GM21423 (cell line): ENCODE data around the gene AWAT2.

Source experiments
- ATAC-seq: cut with Tn5 transposase; IDR thresholded peaks from one replicate; pipeline ENCODE4 v1.9.1; 2021; ENCODE audit warnings: mild to moderate bottlenecking, moderate library complexity; ENCODE audit not compliant: unreplicated experiment

AWAT2 gene

DNA sequence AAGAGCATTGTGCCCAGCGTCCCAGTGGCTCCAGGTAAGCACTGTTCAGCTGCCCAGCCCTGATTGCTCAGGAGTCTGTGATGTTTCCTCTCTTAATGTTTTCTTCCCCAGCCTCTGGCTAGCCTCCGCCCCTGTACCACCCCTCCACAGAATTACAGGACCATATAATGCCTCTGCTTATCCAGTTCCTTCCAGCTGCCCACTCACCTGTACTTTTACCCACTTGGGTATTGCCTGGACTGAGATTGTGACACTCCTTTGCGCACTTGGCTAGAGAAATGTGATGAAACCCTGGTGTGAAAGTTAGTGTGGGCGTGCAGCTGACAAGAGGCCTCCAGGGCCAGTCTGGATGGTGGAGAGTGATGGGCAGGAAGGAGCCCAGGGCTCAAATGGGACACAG, at the start of gene AWAT2:
Gene AWAT2, minus strand, starts transcription at position 14 of the 400 bp plus-strand sequence. Its CDS starts 6 bp downstream, at position 8.
- no peak for ATAC-seq

DNA sequence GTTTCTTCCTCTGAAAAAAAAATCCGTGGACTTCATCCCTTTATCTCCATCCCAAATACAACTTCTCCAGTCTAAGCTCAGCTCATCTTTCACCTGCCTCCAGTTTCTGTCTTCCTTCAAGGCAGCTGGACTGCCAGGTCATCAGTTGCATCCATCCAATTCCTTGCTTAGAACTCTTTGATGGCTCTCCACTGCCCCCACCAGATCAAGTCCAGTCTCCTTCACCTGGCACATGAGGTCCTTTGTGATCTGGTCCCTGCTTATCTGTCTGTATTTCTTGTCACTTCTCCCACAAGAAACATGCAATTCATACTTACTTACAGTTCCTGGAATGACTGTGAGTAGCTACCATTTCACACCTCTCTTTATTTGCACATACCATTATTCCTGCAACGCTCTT, 46.3 kb upstream of the AWAT2 start:
- no peak for ATAC-seq

- no peak for ATAC-seq
Observed at GRCh38 chrX:70092247-70092646, 42.5 kb upstream of the AWAT2 start.

- ATAC-seq, result no peak
Observed at GRCh38 chrX:70089604-70090297, 40.0 kb upstream of the AWAT2 start.

DNA sequence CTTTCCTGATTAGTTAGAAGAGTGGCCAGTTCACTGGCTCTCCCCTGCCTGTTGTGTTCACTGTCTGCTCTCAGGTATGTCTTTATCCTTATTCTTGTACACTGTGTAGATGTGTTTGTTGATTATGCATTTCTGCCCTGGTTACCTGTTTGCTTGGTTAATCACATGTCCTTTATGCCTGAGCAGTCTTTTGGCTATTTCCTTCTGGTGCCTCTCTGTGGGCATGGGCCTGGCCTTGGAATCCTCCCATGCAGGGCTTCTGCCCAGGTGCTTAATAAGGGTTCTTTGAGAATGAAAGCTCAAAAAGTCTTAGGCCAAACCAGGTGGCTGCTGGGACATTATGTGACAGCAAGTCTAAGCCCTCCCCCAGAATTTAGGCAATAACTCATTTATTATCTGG, 39.0 kb upstream of the AWAT2 start:
- no peak for ATAC-seq

DNA sequence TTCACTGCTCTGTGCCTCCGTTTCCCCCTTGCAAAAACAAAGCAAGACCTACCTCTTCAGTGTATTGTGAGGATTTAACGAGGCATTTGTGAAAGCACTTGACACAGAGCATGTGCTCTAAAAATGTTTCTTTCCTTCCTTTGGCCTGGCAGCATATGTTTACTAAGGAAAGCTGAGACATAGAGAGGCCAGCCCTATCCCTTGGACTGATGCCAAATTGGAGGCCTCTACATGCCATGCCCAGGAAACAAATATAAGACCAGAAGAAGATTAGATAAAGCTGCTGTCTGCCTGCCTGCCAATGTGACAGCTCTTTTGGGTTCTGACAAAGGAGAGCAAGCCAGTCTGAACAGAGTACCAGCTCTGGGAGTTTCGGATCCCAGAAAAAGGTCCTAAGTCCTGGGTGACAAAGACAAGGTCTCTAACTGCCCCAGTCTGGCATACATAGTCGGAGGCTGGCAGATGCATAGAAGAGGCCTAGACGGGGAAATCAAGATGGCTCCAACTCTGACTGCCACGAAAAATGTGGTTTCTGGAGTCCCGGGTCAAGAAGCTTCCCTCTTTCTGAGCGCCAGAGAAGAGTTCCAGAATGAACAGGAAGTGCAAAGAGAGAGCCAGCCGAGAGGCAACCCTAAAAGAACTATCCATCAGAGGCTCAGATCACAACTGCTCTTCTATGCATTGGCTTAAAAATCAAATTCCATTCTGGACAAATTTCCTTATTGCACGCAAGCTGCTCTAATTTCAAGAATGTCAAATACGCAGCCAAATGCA, 38.3 kb upstream of the AWAT2 start:
- ATAC-seq, result no peak

DNA sequence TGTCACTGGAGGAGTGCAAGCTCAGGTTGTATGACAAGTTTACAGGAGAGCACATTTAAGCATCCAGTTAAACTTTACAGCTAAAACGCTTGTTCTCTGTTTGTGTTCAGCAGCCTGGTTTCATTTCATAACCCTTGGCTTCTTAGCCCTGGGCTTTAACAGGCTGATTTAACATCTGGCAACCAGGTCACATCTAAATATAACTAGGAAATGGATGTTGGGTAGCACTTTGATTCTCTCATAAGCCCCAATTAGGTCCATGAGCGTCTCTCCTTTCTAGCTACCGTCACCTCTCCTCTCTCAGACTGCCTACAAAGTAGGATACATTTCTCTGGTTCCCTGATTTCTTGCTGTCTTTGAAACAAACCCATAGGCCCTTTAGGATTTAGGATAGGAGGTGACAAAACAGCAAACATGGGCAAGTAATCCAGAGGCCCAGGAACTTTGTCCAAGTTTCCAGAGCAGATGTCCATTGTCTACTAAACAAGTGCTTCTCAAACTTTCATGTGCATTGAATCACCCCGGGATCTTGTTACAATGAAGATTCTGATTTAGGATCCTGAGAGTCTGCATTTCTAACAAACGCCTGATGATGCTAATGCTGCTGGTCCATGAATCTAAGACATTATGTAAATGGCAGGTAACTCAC, 35.0 kb upstream of the AWAT2 start:
- ATAC-seq, result no peak

DNA sequence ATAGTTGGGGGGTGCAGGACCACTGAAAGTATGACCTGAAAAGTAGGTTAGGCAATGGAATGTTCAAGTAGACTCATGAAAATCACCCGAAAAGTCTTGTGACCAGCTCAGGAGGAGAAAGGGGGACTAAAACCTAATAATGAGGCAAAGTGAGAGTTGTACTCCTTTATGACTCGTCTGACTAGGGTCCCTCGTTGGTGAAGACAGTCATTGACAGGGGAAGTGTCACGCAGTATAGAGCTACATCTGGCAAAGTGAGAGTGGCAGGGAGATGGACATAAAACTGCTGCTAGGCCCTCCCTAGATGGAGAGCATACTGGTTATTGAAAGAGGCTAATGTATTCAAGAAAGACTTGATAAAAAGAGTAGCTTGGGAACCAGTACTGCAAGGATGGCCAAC, 33.0 kb upstream of the AWAT2 start:
- no peak for ATAC-seq

- no peak for ATAC-seq
Observed at GRCh38 chrX:70079870-70080269, 30.1 kb upstream of the AWAT2 start.

DNA sequence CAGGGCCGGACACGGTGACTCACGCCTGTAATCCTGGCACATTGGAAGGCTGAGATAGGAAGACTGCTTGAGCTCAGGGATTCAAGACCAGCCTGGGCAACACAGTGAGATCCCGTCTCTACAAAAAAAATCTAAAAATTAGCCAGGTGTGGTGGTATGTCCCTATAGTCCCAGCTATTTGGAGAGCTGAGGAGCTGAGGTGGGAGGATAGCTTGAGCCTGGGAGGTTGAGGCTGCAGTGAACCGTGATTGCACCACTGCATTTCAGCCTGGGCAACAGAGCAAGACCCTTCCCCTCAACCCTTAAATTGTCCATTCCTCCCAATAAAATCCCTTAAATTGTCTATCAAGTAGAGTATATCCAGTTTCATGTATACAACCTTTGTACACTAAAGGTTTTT, 29.6 kb upstream of the AWAT2 start:
- ATAC-seq, result no peak

- ATAC-seq, result no peak
Observed at GRCh38 chrX:70066646-70067045, 16.9 kb upstream of the AWAT2 start.

- no peak for ATAC-seq
Observed at GRCh38 chrX:70062961-70063550, 13.3 kb upstream of the AWAT2 start.

DNA sequence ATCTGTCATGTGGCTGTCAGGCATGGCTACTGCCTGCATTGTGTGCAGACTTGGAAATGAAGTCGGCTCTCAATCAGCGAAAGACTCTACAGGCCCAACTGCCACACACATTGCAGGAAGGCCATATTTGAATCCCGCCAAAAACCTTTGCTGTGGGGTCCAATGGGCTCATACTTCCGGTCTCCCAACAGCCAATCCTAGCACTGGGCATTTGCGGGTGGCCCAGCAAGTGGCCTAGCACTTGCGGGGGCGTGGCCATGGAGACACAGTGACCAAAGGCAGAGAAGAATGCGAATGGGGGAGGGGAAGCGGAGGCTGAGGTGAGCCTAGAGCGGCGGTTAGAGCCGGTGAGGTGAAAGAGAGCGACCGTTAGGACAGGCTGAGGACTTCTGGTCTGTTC, 12.3 kb upstream of the AWAT2 start, which contains the start of gene OTUD6A:
Gene OTUD6A, plus strand, starts transcription at position 382 of the 400 bp plus-strand sequence. CDS start 68 bp downstream, outside the sequence.
- no peak for ATAC-seq

- no peak for ATAC-seq
Observed at GRCh38 chrX:70054391-70054790, 4.7 kb upstream of the AWAT2 start.

- ATAC-seq, result no peak
Observed at GRCh38 chrX:70052895-70053615, 3.3 kb upstream of the AWAT2 start.

GRCh38 chrX:70049406-70049805, 332 bp downstream of the AWAT2 start:
- ATAC-seq, result no peak

DNA sequence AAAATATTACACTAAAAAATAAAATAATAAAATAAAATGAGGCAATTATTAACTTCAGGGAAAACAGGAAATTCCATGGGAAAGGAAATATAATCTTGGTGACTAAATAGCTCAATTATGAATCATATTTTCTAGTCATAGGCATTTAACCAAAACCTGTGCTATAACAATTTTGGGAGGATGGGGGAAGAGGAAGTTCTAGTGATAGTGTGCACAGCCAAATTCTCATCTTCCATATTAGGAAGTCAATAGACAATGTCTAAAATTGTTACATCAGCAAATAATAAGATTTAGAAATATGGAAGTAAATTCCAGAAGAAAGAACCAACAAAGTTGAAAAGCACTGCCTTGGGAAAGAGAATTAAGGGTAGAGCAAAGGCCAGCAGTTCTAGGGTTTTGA, 2.8 kb downstream of the AWAT2 start:
- no peak for ATAC-seq

GRCh38 chrX:70044541-70045245, 5.0 kb downstream of the AWAT2 start:
- no peak for ATAC-seq

GRCh38 chrX:70043685-70044084, 6.1 kb downstream of the AWAT2 start:
- no peak for ATAC-seq
